22Rv1 (cell line): ENCODE results near the gene MEGF10.

ENCODE experiments used
- H3K27ac ChIP-seq: fragments of 450-650 bp; 2 replicates; pipeline ENCODE4 v1.5.1; 2017
- ZFX ChIP-seq: fragments of 450-650 bp; IDR thresholded peaks from 2 replicates; pipeline ENCODE4 v1.6.1; 2017; ENCODE audit warnings: antibody characterized with exemption, borderline replicate concordance
- TF ChIP-seq, protein P1 (sequence below): fragments of 450-650 bp; IDR thresholded peaks from 2 replicates; pipeline ENCODE4 v1.5.1; 2017; ENCODE audit warnings: mild to moderate bottlenecking

Gene MEGF10

DNA sequence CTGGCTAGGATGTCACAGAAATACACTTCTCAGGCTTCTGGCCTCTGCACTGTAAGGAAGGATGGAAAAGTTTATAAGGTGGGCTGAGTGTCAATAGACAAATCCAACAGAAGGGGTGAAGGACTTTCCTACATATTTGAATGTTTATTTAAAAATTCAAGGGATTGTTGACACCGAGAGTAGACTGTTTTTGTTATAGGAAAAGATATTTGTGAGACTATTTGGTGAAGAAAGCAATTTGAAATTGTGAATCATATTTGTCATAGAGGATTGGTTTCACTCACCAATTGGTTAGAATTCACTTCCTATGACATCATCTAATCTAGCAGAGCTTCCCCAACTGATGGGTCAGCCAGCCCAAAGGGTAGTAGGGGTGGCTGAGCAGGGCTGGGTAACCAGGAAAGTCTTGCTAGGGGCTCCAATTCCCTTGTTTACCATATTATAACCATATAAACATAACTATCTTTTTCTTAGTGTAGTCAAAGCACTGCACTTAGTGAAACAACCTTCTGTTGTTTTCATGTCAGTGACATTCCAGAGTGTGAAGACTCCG is 14.9 kb upstream of the MEGF10 start:
- H3K27ac ChIP-seq = no peak overlapping the region
- TF ChIP-seq ZFX = no peak
- TF ChIP-seq, protein P1, sequence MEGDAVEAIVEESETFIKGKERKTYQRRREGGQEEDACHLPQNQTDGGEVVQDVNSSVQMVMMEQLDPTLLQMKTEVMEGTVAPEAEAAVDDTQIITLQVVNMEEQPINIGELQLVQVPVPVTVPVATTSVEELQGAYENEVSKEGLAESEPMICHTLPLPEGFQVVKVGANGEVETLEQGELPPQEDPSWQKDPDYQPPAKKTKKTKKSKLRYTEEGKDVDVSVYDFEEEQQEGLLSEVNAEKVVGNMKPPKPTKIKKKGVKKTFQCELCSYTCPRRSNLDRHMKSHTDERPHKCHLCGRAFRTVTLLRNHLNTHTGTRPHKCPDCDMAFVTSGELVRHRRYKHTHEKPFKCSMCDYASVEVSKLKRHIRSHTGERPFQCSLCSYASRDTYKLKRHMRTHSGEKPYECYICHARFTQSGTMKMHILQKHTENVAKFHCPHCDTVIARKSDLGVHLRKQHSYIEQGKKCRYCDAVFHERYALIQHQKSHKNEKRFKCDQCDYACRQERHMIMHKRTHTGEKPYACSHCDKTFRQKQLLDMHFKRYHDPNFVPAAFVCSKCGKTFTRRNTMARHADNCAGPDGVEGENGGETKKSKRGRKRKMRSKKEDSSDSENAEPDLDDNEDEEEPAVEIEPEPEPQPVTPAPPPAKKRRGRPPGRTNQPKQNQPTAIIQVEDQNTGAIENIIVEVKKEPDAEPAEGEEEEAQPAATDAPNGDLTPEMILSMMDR = no peak

DNA sequence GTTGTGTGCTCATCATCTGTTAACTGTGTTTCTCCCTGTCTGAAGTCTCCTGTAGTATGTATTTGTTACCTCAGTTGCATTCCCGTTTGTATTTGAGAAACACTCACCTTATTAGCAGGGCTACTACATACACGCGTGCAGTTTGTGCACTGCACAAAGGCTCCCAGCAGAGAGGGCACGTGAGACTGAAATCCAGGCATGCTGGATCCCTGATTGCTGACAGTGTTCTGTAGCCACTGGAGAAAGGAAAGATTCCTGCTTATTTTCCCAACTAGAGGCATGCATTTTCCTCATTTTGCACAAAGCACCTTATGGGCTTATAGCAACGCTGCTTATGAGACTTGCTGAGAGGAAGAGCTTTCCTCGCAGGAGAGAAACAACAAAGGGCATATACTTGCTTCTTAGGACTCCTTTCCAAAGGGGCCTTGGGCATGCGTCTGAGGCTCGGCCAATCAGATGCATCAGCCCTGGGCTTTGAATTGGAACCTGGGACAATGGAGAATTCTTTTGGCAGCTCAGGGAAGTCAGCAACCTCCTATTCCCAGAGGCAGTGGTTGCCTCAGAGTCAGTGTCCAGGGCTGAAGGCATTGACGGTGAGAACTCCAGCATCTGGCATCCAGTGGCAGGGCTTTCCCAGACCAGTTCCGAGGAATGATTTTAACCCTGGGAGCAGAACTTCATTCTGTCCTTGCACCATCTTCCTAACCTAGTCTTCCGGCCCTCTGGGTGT is 9.9 kb upstream of the MEGF10 start:
- TF ChIP-seq, protein P1 = peak; percentile 52
- TF ChIP-seq ZFX = no peak
- no peak overlapping the region for H3K27ac ChIP-seq

DNA sequence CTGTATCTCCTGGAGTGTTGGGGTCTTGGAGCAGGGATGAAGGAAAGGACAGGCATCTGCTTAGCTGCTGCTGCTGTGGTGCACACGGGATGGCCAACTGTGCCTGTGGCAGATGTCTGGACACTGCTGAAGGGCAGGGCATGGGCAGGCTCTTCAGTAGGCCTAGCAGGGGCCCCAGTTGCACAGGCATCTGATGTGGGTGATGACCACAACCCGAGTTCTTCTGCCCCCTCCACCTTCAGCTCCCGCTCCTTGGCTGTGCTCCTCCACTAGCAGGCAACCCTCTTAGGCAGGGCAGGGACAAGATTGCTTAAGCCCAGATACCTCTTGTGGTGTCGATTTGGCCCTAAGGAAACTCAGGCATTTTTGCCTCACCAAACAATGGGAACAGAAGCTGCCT is 9.0 kb upstream of the MEGF10 start:
- H3K27ac ChIP-seq = no peak overlapping the region

DNA sequence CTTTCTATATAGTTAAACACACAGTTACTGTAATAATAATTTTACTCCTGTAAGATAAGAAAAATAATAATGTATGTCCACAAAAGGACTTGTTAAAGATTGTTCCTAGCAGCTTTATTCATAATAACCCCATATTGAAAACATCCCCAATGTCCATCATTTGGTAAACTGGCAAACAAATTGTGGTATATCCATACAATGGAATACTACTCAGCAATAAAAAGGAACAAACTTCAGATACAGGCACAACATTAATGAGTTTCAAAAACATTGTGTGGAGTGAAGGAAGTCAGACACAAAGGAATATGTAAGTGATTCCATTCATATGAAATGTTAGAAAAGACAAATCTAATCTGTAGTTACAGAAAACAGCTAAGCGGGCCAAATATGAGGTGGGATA is 1.9 kb upstream of the MEGF10 start:
- TF ChIP-seq, protein P1 = no peak
- no peak for TF ChIP-seq ZFX
- H3K27ac ChIP-seq = no peak overlapping the region

More for the DNA sequence above, 9.0 kb upstream of the MEGF10 start:
- TF ChIP-seq, protein P1 = no peak
- no peak for TF ChIP-seq ZFX

DNA sequence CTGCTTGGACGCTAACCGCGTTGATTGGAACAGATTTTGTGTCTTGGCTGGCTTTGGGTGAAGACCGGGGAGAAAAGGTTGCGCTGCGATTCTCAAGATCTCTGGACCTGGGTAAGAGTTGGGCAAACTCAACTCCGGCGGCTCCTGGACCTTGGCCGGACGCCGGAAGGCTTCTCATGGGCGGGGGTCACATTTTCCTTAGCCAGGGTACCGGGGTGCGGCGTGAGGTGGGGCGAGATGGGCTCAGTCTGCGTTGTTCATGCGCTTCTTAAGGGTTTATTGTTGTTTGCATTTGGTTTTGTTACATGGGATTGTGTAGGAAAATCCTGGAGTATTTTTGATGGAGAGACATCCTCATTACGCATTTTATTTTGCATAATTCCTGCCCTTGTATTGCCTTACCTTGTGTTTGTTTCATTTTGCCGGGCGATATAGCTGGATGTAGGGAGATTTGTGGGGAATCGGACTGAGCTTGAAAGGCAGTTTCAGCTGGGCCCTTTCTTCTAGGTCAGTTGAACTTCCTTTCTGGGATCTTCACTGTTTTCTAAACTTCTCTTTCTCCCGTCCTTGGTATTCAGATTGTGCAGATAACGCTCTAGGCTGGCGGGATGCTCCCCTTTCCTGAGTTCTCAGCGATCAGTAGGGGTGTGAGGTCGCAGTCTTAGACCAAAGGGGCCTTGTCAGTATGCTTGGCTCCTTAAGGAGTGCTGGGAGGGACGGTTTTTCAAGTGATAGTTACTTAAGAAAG is 524 bp downstream of the MEGF10 start:
- H3K27ac ChIP-seq = no peak overlapping the region
- TF ChIP-seq, protein P1 = no peak
- TF ChIP-seq ZFX = no peak

DNA sequence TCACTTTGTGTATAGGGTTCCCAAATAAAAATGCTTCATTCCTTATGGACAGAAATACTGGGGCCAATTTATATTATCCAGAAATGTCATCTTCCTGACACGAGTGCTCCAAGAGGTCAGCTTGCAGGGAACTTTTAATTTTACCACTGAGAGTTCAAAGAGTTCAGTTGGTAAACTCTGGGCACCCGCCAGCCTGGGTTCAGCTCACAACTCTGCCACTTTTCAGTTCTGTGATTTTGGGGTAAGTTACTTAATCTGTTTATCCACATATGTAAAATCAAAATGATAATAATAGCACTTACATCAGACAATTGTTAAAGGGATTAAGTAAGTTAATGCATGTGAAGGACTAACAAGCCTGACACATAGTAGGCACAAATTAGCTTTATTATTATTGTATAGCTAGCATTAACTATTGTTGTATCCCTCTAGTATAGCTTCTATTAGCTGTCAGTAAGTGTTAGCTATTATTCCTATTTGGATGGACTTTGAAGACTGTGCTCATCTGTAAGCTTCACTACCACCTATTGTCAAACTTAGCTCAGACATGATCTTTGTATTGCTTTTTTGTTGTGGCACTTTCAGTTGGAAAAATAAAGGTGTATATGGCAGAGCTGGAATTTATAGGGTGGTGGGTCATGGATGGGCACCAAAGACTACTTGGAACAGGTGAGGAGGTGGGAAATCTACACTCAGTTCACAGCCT is 1.6 kb downstream of the MEGF10 start:
- H3K27ac ChIP-seq = no peak overlapping the region
- TF ChIP-seq, protein P1 = no peak
- no peak for TF ChIP-seq ZFX
